Kidney (tissue), 14 donors: ENCODE results near the gene SGCA. TPM values are rescaled to one million over a fixed set of nuclear protein-coding genes. Genes with fewer than 3 reads are reported as not detected.

Experiments
- DNase-seq, 5 donors: peaks; one replicate each; pipeline ENCODE4 v3.0.0-alpha.2; 2013 to 2020
- FAIRE-seq: peaks from 2 replicates; lab custom pipeline; 2012; peaks lifted over from hg19 to GRCh38; lab: Jason Lieb, UNC
- H3K27ac ChIP-seq, 2 donors: one replicate each; pipeline ENCODE4 v1.7.0; 2013; ENCODE audit warnings: low read depth in 2 of 2, low read length in 2 of 2, inconsistent platforms in 1 of 2
- H3K27me3 ChIP-seq: one replicate; pipeline ENCODE4 v1.7.1; 2013; ENCODE audit warnings: low read length, inconsistent platforms; ENCODE audit not compliant: control insufficient read depth, insufficient read depth
- H3K36me3 ChIP-seq, 3 donors: one replicate each; pipeline versions ENCODE4 v1.7.0 to v1.7.1; 2013; ENCODE audit warnings: low read length in 3 of 3, control low read depth in 1 of 3, inconsistent platforms in 1 of 3; ENCODE audit not compliant: insufficient read depth in 3 of 3, control insufficient read depth in 2 of 3
- H3K4me1 ChIP-seq, 3 donors: one replicate each; pipeline versions ENCODE4 v1.7.0 to v1.7.1; 2013; ENCODE audit warnings: low read length in 3 of 3, inconsistent platforms in 1 of 3, low read depth in 1 of 3; ENCODE audit not compliant: control insufficient read depth in 2 of 3, insufficient read depth in 2 of 3
- H3K4me3 ChIP-seq, 3 donors: one replicate each; pipeline versions ENCODE4 v1.7.0 to v1.8.1; 2013; ENCODE audit warnings: low read length in 3 of 3, control low read depth in 1 of 3, inconsistent platforms in 1 of 3
- H3K9ac ChIP-seq, 3 donors: one replicate each; pipeline versions ENCODE4 v1.7.0 to v1.7.1; 2013; ENCODE audit warnings: low read length in 3 of 3, control low read depth in 1 of 3, inconsistent platforms in 1 of 3
- H3K9me3 ChIP-seq, 3 donors: one replicate each; pipeline versions ENCODE4 v1.7.0 to v1.7.1; 2013; ENCODE audit warnings: low read length in 3 of 3, control low read depth in 1 of 3, inconsistent platforms in 1 of 3; ENCODE audit not compliant: control insufficient read depth in 2 of 3, insufficient read depth in 1 of 3
- CTCF ChIP-seq: IDR thresholded peaks from 3 replicates; pipeline ENCODE4 v1.5.1; 2012; ENCODE audit warnings: mild to moderate bottlenecking, moderate library complexity, borderline replicate concordance; ENCODE audit not compliant: insufficient read depth; ENCODE audit errors: extremely low read depth
- intact Hi-C: fragments of 100-400 bp; cut with DNase I; formaldehyde crosslinking; loops from one replicate; pipeline ENCODE4 v1.11.1; 2022
- polyA plus RNA-seq: library from polyadenylated mRNA; stranded (reverse); fragments of 350-450 nt; fragmentation: Illumina TruSeq; extraction: RNeasy Lipid Tissue Mini Kit (QIAGEN cat#74804); gene quantifications from one replicate; pipeline ENCODE4 v1.2.3, GENCODE V29; 2014; ENCODE audit warnings: low read depth, low replicate concordance; ENCODE audit not compliant: insufficient read depth
- total RNA-seq: library from RNA; stranded (reverse); fragmentation: NEBNext Ultra II Directional; extraction: Animal tissue kit (Norgen Biotek cat#: 25700); gene quantifications from one replicate; pipeline ENCODE4 v1.2.1, GENCODE V29; 2021
- donor health status: control.
- donor health status: control.
- donor health status: control.
- donor health status: control.
- donor health status: control.
- donor health status: DM: yes; HTN: yes; CAD: no.
- donor health status: Normal renal cell carcinoma (clear cell type).

Gene SGCA
- total and polyA plus RNA-seq, 2 donors from 2014 or later, result 4.2 to 5.5 TPM

GRCh38 chr17:50203086-50203485 is 37.3 kb downstream of the SGCA start:
- no peaks in the 10 kb centered on the region for H3K36me3 ChIP-seq
- H3K27me3 ChIP-seq, result no peaks in the 10 kb centered on the region
- no peaks in the 10 kb centered on the region for H3K9me3 ChIP-seq
- intact Hi-C loops, result no loop called here
- FAIRE-seq (no peak), DNase-seq (peak in 2 of 5 donors; percentile 48 to 57)
- H3K9ac ChIP-seq, result no peak overlapping the region
- H3K27ac ChIP-seq, result no peak overlapping the region
- peaks cover 2 to 9% (median 5%) of the 10 kb centered on the region in 3 donors for H3K4me1 ChIP-seq
- no peak for TF ChIP-seq CTCF
- H3K4me3 ChIP-seq, result no peak overlapping the region

- intact Hi-C loops, result no loop called here
Observed at GRCh38 chr17:50203604-50204345, 38.0 kb downstream of the SGCA start.

GRCh38 chr17:50204431-50204830 is 38.6 kb downstream of the SGCA start:
- no peak for TF ChIP-seq CTCF
- Histone ChIP-seq H3K27ac (no peak overlapping the region), H3K9me3 (no peaks in the 10 kb centered on the region), H3K4me1 (peaks cover 5 to 11% (median 5%) of the 10 kb centered on the region in 3 donors), H3K36me3 (no peaks in the 10 kb centered on the region), H3K9ac (no peak overlapping the region), H3K27me3 (no peaks in the 10 kb centered on the region), H3K4me3 (no peak overlapping the region)
- DNase-seq, result peak in 2 of 5 donors; percentile 17 to 42
- intact Hi-C loops, result no loop called here
- FAIRE-seq, result no peak

More at GRCh38 chr17:50203604-50204345, 38.0 kb downstream of the SGCA start:
- Histone ChIP-seq H3K9ac (no peak overlapping the region), H3K4me3 (no peak overlapping the region), H3K9me3 (no peaks in the 10 kb centered on the region), H3K27me3 (no peaks in the 10 kb centered on the region), H3K4me1 (peaks cover 2 to 10% (median 5%) of the 10 kb centered on the region in 3 donors), H3K27ac (no peak overlapping the region), H3K36me3 (no peaks in the 10 kb centered on the region)
- DNase-seq (peak in 2 of 5 donors; percentile 48 to 60), FAIRE-seq (no peak)
- TF ChIP-seq CTCF, result no peak
